Spinal cord (tissue), 10 donors: ENCODE measurements around the gene ADRM1. TPM values are rescaled to one million over a fixed set of nuclear protein-coding genes. Genes with fewer than 3 reads are reported as not detected.

Experiments used
- DNase-seq, 6 donors: peaks; one replicate each; pipeline versions ENCODE4 v3.0.0 to v3.0.0-alpha.2; 2013 to 2015; ENCODE audit warnings: low spot score in 6 of 6, low read depth in 4 of 6
- H3K27ac ChIP-seq: one replicate; pipeline ENCODE4 v1.5.1; 2013; ENCODE audit warnings: low read depth, low read length, control low read depth
- H3K27me3 ChIP-seq: one replicate; pipeline ENCODE4 v1.6.1; 2013; ENCODE audit warnings: low read length; ENCODE audit not compliant: control insufficient read depth, insufficient read depth
- H3K36me3 ChIP-seq: one replicate; pipeline ENCODE4 v1.6.1; 2013; ENCODE audit warnings: low read length; ENCODE audit not compliant: control insufficient read depth, insufficient read depth
- H3K4me1 ChIP-seq: one replicate; pipeline ENCODE4 v1.6.1; 2013; ENCODE audit warnings: low read length; ENCODE audit not compliant: control insufficient read depth, insufficient read depth
- H3K4me3 ChIP-seq: one replicate; pipeline ENCODE4 v1.5.1; 2013; ENCODE audit warnings: low read depth, low read length, control low read depth
- H3K9me3 ChIP-seq: one replicate; pipeline ENCODE4 v1.6.1; 2013; ENCODE audit warnings: low read length; ENCODE audit not compliant: control insufficient read depth, insufficient read depth
- WGBS: methylation state at CpG from one replicate; pipeline ENCODE4 v1.1.5; 2013; ENCODE audit warnings: missing lambda C conversion rate; ENCODE audit not compliant: insufficient coverage; 5-methylcytosine and 5-hydroxymethylcytosine counted together
- polyA plus RNA-seq, 2 donors: library from polyadenylated mRNA; unstranded; fragments of 120-200 nt; gene quantifications; one replicate each; pipeline ENCODE4 v1.2.1, GENCODE V29; 2013; ENCODE audit not compliant: insufficient read length in 2 of 2
- total RNA-seq, 2 donors: library from RNA; depleted of rRNA in 1 of 2; stranded (reverse); fragments of 120-200 nt in 1 of 2; fragments of >200 nt in 1 of 2; gene quantifications; one replicate each; pipeline versions ENCODE4 v1.2.3 to v1.2.4, GENCODE V29; 2013 to 2014
- donor health status: healthy.

Gene ADRM1
- total and polyA plus RNA-seq, 4 donors: 33.7 to 86.1 (median 80.3) TPM

- WGBS: 94% methylated on average over 16 of the region's 16 CpGs
- no peak overlapping the region for H3K27ac ChIP-seq
- no peak for DNase-seq
- peaks cover 86% of the 10 kb centered on the region for H3K36me3 ChIP-seq
- no peaks in the 10 kb centered on the region for H3K9me3 ChIP-seq
- no peaks in the 10 kb centered on the region for H3K4me1 ChIP-seq
- H3K4me3 ChIP-seq: no peak overlapping the region
- no peaks in the 10 kb centered on the region for H3K27me3 ChIP-seq
Measured at GRCh38 chr20:62321975-62322374, 19.2 kb downstream of the ADRM1 start.

DNA sequence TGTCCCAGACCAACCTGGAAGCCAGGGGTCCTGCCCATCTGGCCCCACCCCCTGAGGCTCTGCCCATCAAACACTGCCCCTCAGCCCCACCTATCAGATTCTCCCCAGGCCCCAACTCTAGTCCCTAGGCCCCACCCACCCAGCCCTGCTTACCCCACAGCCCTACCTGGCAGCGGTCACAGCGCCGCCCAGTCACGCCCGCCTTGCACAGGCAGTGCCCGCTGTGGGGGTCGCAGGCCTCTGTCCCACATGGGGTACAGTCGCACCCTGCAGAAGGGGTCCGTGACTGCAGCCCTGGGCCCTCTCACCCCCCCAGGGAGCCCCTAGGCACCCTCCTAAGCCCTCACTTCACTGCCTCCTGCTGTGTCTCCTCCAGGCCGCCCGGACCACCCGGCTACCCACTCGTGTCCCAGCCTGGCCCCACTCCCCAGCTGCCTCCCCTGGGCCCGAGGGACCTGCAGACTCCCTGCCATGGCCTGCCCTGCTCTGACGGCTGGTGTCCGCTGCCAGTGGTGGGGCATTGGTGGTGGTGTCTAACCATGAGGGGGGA is 19.8 kb downstream of the ADRM1 start:
- H3K4me3 ChIP-seq: no peak overlapping the region
- H3K27me3 ChIP-seq: no peaks in the 10 kb centered on the region
- no peaks in the 10 kb centered on the region for H3K9me3 ChIP-seq
- peaks cover 86% of the 10 kb centered on the region for H3K36me3 ChIP-seq
- DNase-seq: no peak
- 98% methylated on average over 9 of the region's 16 CpGs for WGBS
- H3K4me1 ChIP-seq: no peaks in the 10 kb centered on the region
- H3K27ac ChIP-seq: no peak overlapping the region

DNA sequence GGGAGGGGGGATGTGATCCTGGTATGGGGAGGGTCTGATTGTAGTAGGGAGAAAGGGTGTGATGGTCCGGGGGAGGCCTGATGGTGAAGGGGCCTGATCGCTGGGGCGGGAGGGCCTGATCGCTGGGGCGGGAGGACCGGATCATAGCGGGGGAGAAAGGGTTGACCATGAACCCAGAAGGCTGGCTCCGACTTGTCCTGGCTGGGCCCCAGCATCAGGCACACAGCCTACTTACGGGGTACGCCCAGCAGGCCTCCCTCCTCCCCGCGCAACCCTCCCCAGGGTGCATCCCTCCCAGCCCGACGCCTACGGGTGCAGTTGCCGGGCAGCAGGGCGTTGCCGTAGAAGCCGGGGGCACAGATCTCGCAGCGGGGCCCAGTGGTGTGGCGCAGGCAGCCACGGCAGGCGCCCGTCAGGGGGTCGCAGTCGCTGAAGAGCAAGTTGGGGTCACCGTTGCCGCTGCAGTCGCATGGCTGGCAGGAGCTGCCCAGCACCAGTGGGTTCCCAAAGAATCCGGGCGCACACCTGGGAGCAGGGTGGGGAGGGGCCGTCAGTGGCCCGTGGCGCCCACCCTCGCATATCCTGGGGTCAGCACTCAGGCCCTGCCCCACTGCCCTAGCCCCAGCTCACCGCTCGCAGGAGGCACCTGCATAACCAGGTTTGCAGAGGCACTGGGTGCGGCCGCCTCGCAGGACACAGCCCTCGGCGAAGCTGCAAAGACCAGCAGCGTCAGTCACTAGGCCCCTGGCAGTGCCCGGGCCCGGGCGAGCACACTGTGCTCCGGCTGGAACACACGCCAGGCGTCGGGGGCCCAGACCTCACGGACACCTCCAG is 20.6 kb downstream of the ADRM1 start:
- Histone ChIP-seq H3K4me1 (no peaks in the 10 kb centered on the region), H3K27me3 (no peaks in the 10 kb centered on the region), H3K27ac (no peak overlapping the region), H3K36me3 (peaks cover 91% of the 10 kb centered on the region), H3K9me3 (no peaks in the 10 kb centered on the region), H3K4me3 (no peak overlapping the region)
- no peak for DNase-seq
- 86% methylated on average over 50 of the region's 52 CpGs for WGBS

DNA sequence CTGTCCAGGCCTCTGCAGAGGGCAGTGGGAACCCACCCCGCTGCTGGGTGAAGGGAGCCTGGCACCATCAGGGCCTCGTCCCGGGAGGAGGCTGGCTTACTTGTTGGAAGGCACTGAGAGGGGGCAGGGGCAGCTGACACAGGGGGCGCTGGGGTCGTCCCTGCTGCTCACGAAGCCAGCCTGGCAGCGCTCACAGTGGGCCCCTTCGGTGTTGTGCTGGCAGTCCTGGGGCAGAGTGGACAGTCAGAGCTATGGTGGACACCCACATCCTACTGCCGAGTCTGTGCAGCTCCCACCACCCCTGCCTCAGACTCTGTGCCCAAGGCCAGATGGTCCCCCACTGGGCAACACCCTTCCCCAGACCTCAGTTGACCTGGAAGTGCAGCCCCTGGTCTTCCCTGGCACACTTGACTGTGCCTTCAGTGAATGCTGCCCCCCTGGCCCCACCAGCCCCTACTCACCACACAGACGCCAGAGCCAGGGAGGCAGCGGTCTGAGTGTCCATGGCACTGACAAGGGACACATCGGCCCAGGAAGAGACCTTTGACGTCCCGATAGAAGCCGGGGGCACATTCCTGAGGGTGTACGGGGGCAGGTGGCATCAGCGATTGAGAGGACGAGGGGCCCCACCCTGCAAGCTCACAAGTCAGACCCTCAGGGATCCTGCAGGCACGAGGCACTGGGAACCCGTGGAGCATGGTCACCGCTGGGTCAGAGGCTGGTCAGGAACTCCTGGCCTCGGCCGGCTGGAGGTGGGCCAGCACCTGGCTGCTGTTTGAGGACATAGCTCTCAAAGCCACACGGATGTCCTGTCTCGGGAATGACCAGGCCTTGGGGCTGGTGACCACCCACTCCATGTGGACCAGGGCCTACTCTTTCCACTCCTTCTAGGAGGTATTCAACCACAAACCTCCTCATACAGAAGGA is 21.4 kb downstream of the ADRM1 start:
- Histone ChIP-seq H3K4me1 (no peaks in the 10 kb centered on the region), H3K9me3 (no peaks in the 10 kb centered on the region), H3K4me3 (no peak overlapping the region), H3K27ac (no peak overlapping the region), H3K27me3 (no peaks in the 10 kb centered on the region), H3K36me3 (peaks cover 91% of the 10 kb centered on the region)
- 89% methylated on average over 22 of the region's 25 CpGs for WGBS
- DNase-seq: no peak

GRCh38 chr20:62325172-62325905 is 22.5 kb downstream of the ADRM1 start:
- peaks cover 94% of the 10 kb centered on the region for H3K36me3 ChIP-seq

GRCh38 chr20:62326559-62326958 is 23.8 kb downstream of the ADRM1 start:
- 89% methylated on average over 11 of the region's 14 CpGs for WGBS

More at GRCh38 chr20:62325172-62325905, 22.5 kb downstream of the ADRM1 start:
- no peak overlapping the region for H3K4me3 ChIP-seq
- over 99% methylated on average over 13 of the region's 14 CpGs for WGBS
- DNase-seq: no peak
- H3K27ac ChIP-seq: no peak overlapping the region
- no peaks in the 10 kb centered on the region for H3K27me3 ChIP-seq
- no peaks in the 10 kb centered on the region for H3K4me1 ChIP-seq
- H3K9me3 ChIP-seq: no peaks in the 10 kb centered on the region

DNA sequence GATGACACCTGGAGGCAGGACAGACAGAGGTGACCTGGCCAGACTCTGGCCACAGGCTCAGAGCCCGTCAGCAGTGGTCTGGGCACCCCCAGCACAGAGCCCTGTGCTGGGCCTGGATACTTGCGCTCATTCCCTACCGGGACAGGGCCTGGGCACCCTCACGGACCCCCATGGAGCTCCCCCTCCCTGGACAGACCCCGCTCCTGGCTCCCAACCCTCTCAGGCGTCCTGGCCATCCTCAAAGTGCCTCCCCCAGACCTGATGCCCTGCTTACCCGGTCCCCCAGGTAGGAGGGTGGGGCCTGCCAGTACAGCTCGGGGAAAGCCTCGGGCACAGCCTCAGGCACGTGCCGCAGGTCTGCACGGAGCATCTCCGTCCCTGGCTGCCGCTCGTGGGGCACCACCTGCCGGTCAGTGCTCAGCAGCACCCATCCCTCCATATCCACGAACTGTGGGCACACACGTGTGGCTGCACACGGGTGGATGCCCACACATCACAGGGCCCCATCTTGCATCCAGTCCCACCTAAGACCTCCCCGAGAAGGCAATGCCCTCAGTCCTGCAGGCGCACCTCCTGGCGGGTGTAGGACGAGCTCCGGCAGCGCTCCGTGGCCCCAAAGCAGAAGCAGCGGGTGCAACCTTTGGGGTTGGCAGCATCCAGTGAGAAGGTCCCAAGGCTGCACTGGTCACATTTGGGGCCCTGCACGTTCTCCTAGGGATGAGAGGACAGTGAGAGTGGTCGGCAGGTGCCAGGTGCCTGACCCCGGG is 24.3 kb downstream of the ADRM1 start:
- no peaks in the 10 kb centered on the region for H3K4me1 ChIP-seq
- WGBS: 87% methylated on average over 30 of the region's 30 CpGs
- no peak overlapping the region for H3K4me3 ChIP-seq
- DNase-seq: no peak
- no peaks in the 10 kb centered on the region for H3K9me3 ChIP-seq
- no peak overlapping the region for H3K27ac ChIP-seq
- H3K27me3 ChIP-seq: no peaks in the 10 kb centered on the region
- peaks cover 99% of the 10 kb centered on the region for H3K36me3 ChIP-seq

More at GRCh38 chr20:62326559-62326958, 23.8 kb downstream of the ADRM1 start:
- no peaks in the 10 kb centered on the region for H3K4me1 ChIP-seq
- DNase-seq: no peak
- H3K4me3 ChIP-seq: no peak overlapping the region
- peaks cover 98% of the 10 kb centered on the region for H3K36me3 ChIP-seq
- H3K27ac ChIP-seq: no peak overlapping the region
- H3K27me3 ChIP-seq: no peaks in the 10 kb centered on the region
- H3K9me3 ChIP-seq: no peaks in the 10 kb centered on the region

DNA sequence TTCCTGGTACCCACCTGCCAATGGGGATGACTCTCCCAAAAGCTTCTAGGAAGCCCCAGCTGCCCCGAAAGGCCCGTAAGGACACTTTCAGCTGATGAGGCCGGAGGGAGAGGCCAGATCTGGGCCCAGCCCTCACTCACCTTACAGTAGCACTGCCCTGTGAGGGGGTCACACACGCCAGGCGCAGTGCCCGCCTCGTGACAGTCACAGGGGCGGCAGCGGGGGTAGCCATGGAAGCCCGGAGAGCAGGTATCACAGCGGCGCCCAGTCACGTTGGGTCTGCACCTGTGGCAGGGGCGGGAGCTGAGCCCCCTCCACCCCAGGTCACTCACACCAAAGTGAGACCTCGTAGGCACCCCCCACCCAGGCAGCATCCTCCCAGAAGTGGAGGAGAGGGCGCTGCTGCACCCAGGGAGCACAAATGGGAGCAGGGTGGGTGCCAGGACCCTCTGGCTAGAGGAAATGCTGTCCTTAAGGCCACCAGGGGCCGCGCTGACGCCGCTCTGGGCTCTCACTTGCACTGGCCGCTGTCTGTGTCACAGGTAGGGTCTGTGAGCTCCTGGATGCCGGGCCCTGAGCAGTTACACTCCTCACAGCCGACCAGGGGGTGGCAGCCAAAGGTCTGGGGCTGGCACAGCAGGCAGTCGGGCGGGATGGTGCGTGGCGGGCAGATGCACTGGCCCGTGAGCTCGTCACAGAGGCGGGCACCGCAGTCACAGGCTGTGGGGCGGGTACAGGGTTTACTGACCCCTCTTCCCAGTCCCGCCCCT is 25.1 kb downstream of the ADRM1 start:
- Histone ChIP-seq H3K4me3 (no peak overlapping the region), H3K27ac (no peak overlapping the region), H3K27me3 (no peaks in the 10 kb centered on the region), H3K9me3 (no peaks in the 10 kb centered on the region), H3K4me1 (no peaks in the 10 kb centered on the region), H3K36me3 (peaks cover 99% of the 10 kb centered on the region)
- DNase-seq: no peak
- 93% methylated on average over 29 of the region's 33 CpGs for WGBS
